Transverse colon (tissue), 4 donors: Measurements from ENCODE around the gene PLCB1. TPM values are rescaled to one million over a fixed set of nuclear protein-coding genes. Genes with fewer than 3 reads are reported as not detected.

Experiments
- DNase-seq: peaks from one replicate; pipeline ENCODE4 v3.0.0-alpha.2; 2019
- H3K27ac ChIP-seq, 4 donors: fragments of 200-600 bp; sonication (generic); 2 replicates each; pipeline ENCODE4 v1.5.1; 2016 to 2018; ENCODE audit warnings: inconsistent platforms in 4 of 4
- H3K27me3 ChIP-seq: fragments of 200-600 bp; sonication (generic); 2 replicates; pipeline ENCODE4 v1.5.1; 2017; ENCODE audit warnings: inconsistent platforms
- H3K36me3 ChIP-seq, 4 donors: fragments of 200-600 bp; sonication (generic); 2 replicates each; pipeline ENCODE4 v1.5.1; 2017 to 2019; ENCODE audit warnings: inconsistent platforms in 4 of 4
- H3K4me1 ChIP-seq, 4 donors: fragments of 200-600 bp; sonication (generic); 2 replicates each; pipeline ENCODE4 v1.5.1; 2017 to 2020; ENCODE audit warnings: inconsistent platforms in 4 of 4
- H3K4me3 ChIP-seq, 4 donors: fragments of 200-600 bp; sonication (generic); 1 replicate in 1 of 4; 2 replicates in 3 of 4; pipeline versions ENCODE4 v1.5.1 to v1.6.1; 2017 to 2019; ENCODE audit warnings: inconsistent platforms in 4 of 4
- H3K9me3 ChIP-seq, 2 donors: fragments of 200-600 bp; sonication (generic); 2 replicates each; pipeline ENCODE4 v1.5.1; 2017 to 2019; ENCODE audit warnings: inconsistent platforms in 2 of 2
- CTCF ChIP-seq, 5 experiments: fragments of 200-600 bp in 3 of 5; fragments of 450-650 bp in 2 of 5; sonication (generic) in 3 of 5; IDR thresholded peaks; 1 replicate in 2 of 5; 2 replicates in 3 of 5; pipeline ENCODE4 v1.5.1; 2016 to 2017; ENCODE audit warnings: antibody characterized with exemption in 5 of 5, inconsistent platforms in 3 of 5, mild to moderate bottlenecking in 2 of 5, moderate library complexity in 1 of 5
- EP300 ChIP-seq: sonication (generic); formaldehyde crosslinking; IDR thresholded peaks from one replicate; pipeline ENCODE4 v1.6.1; 2017; ENCODE audit warnings: antibody characterized with exemption, low read depth
- POLR2A ChIP-seq: fragments of 450-650 bp; IDR thresholded peaks from one replicate; pipeline ENCODE4 v1.6.1; 2016; ENCODE audit warnings: antibody characterized with exemption, mild to moderate bottlenecking, moderate library complexity
- POLR2AphosphoS5 ChIP-seq, 3 donors: sonication (generic); formaldehyde crosslinking; IDR thresholded peaks; one replicate each; pipeline ENCODE4 v1.6.1; 2016; ENCODE audit warnings: antibody characterized with exemption in 3 of 3
- WGBS, 2 donors: methylation state at CpG; one replicate each; pipeline ENCODE4 v1.1.5; 2018; ENCODE audit warnings: low coverage in 1 of 2; 5-methylcytosine and 5-hydroxymethylcytosine counted together
- in situ Hi-C, 4 donors: fragments of 200-750 bp; cut with MboI; loops; one replicate each; pipeline versions ENCODE4 v1.15.0 to v1.15.1; 2017; ENCODE audit warnings: low sequenced_read_pairs in 3 of 4, low pct_ligation_motif_present in 1 of 4, low pct_unique_long_range_greater_than_20kb in 1 of 4
- intact Hi-C: fragments of 100-400 bp; cut with DNase I; formaldehyde crosslinking; loops from one replicate; pipeline ENCODE4 v1.15.1; 2023; ENCODE audit warnings: low total_unique reads
- total RNA-seq, 4 donors: library from RNA; depleted of rRNA; stranded (reverse); fragments of >200 nt; gene quantifications; one replicate each; pipeline ENCODE4 v1.1.0, GENCODE V29; 2016

PLCB1 gene
- total RNA-seq, 4 donors from 2014 or later = 13.1 to 18.6 (median 15.8) TPM

- Histone ChIP-seq H3K4me3 (no peak overlapping the region), H3K36me3 (no peaks in the 10 kb centered on the region), H3K9me3 (no peaks in the 10 kb centered on the region), H3K27me3 (no peaks in the 10 kb centered on the region), H3K27ac (no peak overlapping the region), H3K4me1 (no peaks in the 10 kb centered on the region)
- no peak for TF ChIP-seq EP300
- no peak for TF ChIP-seq POLR2AphosphoS5 (IDR thresholded peaks at IDR 0.05)
- TF ChIP-seq POLR2A = no peak
- no peak for TF ChIP-seq CTCF (IDR thresholded peaks at IDR 0.05)
- intact Hi-C loops = no loop called here
- in situ Hi-C loops = no loop called here
- DNase-seq = no peak
- 67% methylated on average over 1 to 6 of the region's 6 CpGs for WGBS, 2 donors
These were observed 415.1 kb downstream of the PLCB1 start for GRCh38 chr20:8547035-8547650.

GRCh38 chr20:8547968-8548588 lies 416.0 kb downstream of the PLCB1 start:
- Histone ChIP-seq H3K36me3 (no peaks in the 10 kb centered on the region), H3K4me1 (no peaks in the 10 kb centered on the region), H3K27ac (no peak overlapping the region), H3K4me3 (no peak overlapping the region), H3K27me3 (no peaks in the 10 kb centered on the region), H3K9me3 (no peaks in the 10 kb centered on the region)
- in situ Hi-C loops = no loop called here
- TF ChIP-seq CTCF (IDR thresholded peaks at IDR 0.05) = no peak
- no peak for TF ChIP-seq EP300
- TF ChIP-seq POLR2AphosphoS5 (IDR thresholded peaks at IDR 0.05) = no peak
- TF ChIP-seq POLR2A = no peak
- DNase-seq = no peak
- intact Hi-C loops = no loop called here
- WGBS, 2 donors = 75 to 88% methylated on average over 1 of the region's 1 CpG

GRCh38 chr20:8549192-8549591 lies 417.1 kb downstream of the PLCB1 start:
- Histone ChIP-seq H3K27ac (no peak overlapping the region), H3K27me3 (no peaks in the 10 kb centered on the region), H3K9me3 (no peaks in the 10 kb centered on the region), H3K4me1 (no peaks in the 10 kb centered on the region), H3K36me3 (no peaks in the 10 kb centered on the region), H3K4me3 (no peak overlapping the region)
- 81% methylated on average over 3 of the region's 3 CpGs; no CpG with 5 or more reads in 1 of the 2 donors for WGBS, 2 donors
- TF ChIP-seq EP300 = no peak
- no peak for TF ChIP-seq POLR2A
- no peak for TF ChIP-seq CTCF (IDR thresholded peaks at IDR 0.05)
- no peak for TF ChIP-seq POLR2AphosphoS5 (IDR thresholded peaks at IDR 0.05)
- intact Hi-C loops (no loop called here), in situ Hi-C loops (no loop called here)
- no peak for DNase-seq

- Histone ChIP-seq H3K36me3 (no peaks in the 10 kb centered on the region), H3K27ac (no peak overlapping the region), H3K4me1 (no peaks in the 10 kb centered on the region), H3K27me3 (no peaks in the 10 kb centered on the region), H3K4me3 (no peak overlapping the region), H3K9me3 (peaks cover 4 to 5% of the 10 kb centered on the region in 2 donors)
- TF ChIP-seq POLR2AphosphoS5 (IDR thresholded peaks at IDR 0.05) (no peak), EP300 (no peak), POLR2A (no peak), CTCF (IDR thresholded peaks at IDR 0.05) (no peak)
- 63 to 79% methylated on average over 1 of the region's 1 CpG for WGBS, 2 donors
- in situ Hi-C loops (no loop called here), intact Hi-C loops (no loop called here)
- DNase-seq = no peak
These were observed 425.6 kb downstream of the PLCB1 start for GRCh38 chr20:8557711-8558110.
